Lower leg skin (tissue), 3 donors: ENCODE measurements around the gene GNAS.

ENCODE experiments used
- CTCF ChIP-seq, 3 donors: fragments of 450-650 bp; IDR thresholded peaks; one replicate each; pipeline ENCODE4 v1.5.1; 2016; ENCODE audit warnings: antibody characterized with exemption in 3 of 3, mild to moderate bottlenecking in 3 of 3, moderate library complexity in 2 of 3
- POLR2A ChIP-seq, 2 donors: fragments of 450-650 bp; IDR thresholded peaks; one replicate each; pipeline ENCODE4 v1.6.1; 2016 to 2017; ENCODE audit warnings: antibody characterized with exemption in 2 of 2, mild to moderate bottlenecking in 1 of 2, moderate library complexity in 1 of 2

DNA sequence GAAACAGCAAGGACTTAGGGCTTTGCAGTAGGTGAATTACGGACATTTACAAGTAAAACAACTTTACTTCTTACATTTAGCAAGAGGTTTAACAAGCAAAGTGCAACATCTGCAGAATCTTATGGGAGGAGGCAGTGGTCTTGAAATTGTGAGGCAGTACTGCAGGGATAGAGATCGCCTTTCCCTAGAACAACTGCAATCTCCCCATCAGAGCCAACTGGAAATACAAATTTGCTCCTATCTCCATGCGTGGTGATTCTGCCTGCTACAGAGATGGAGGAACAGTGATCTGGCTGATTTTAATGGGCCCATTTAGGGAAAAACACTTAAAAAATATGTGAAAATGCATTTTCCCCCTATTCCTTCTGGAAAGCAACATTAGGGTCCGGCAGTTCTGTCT is 25.9 kb downstream of the GNAS start:
- TF ChIP-seq CTCF (IDR thresholded peaks at IDR 0.05) (no peak), POLR2A (IDR thresholded peaks at IDR 0.05) (no peak)
